Bronchial epithelial cell (primary cell): ENCODE data around the gene BET1. TPM values are rescaled to one million over a fixed set of nuclear protein-coding genes. Genes with fewer than 3 reads are reported as not detected.

Experiments used
- DNase-seq: peaks from one replicate; pipeline ENCODE4 v3.0.0-alpha.2; 2010; ENCODE audit warnings: low read depth
- FAIRE-seq: peaks from 2 replicates; lab custom pipeline; 2011; peaks lifted over from hg19 to GRCh38; lab: Jason Lieb, UNC
- H3K27me3 ChIP-seq: 2 replicates; pipeline ENCODE4 v1.5.1; 2011; ENCODE audit warnings: low read length; ENCODE audit not compliant: control insufficient read depth, insufficient read depth
- H3K36me3 ChIP-seq: 2 replicates; pipeline ENCODE4 v1.5.1; 2011; ENCODE audit warnings: low read length; ENCODE audit not compliant: control insufficient read depth, insufficient read depth
- H3K4me3 ChIP-seq: 2 replicates; pipeline ENCODE4 v1.5.1; 2011; ENCODE audit warnings: mild to moderate bottlenecking, low read depth, low read length, control low read depth
- CTCF ChIP-seq: IDR thresholded peaks from 2 replicates; pipeline ENCODE4 v1.5.1; 2011; ENCODE audit warnings: mild to moderate bottlenecking, moderate library complexity, low read length, control low read depth, inconsistent platforms; ENCODE audit not compliant: insufficient read depth, severe bottlenecking
- total RNA-seq: library from RNA; depleted of rRNA; stranded (reverse); fragments of >200 nt; gene quantifications from 2 replicates; pipeline ENCODE4 v1.2.1, GENCODE V29; 2014

Gene BET1
- total RNA-seq, 1 donor from 2014 or later = 32.4 TPM

- FAIRE-seq (no peak), DNase-seq (no peak)
- H3K4me3 ChIP-seq = no peak overlapping the region
- H3K27me3 ChIP-seq = no peaks in the 10 kb centered on the region
- H3K36me3 ChIP-seq = peaks cover 2% of the 10 kb centered on the region
- TF ChIP-seq CTCF = no peak
Measured at GRCh38 chr7:93997868-93998267, 6.3 kb downstream of the BET1 start.

- FAIRE-seq = no peak
- Histone ChIP-seq H3K36me3 (peaks cover 2% of the 10 kb centered on the region), H3K27me3 (no peaks in the 10 kb centered on the region), H3K4me3 (no peak overlapping the region)
- DNase-seq = peak; percentile 33
- TF ChIP-seq CTCF = no peak
Measured at GRCh38 chr7:93992421-93993110, 11.6 kb downstream of the BET1 start.

- H3K27me3 ChIP-seq = no peaks in the 10 kb centered on the region
- FAIRE-seq (no peak), DNase-seq (no peak)
- TF ChIP-seq CTCF = no peak
- peaks cover 2% of the 10 kb centered on the region for H3K36me3 ChIP-seq
- H3K4me3 ChIP-seq = no peak overlapping the region
Measured at GRCh38 chr7:93987297-93987696, 16.9 kb downstream of the BET1 start.

- Histone ChIP-seq H3K27me3 (no peaks in the 10 kb centered on the region), H3K4me3 (no peak overlapping the region), H3K36me3 (peaks cover 1% of the 10 kb centered on the region)
- no peak for TF ChIP-seq CTCF
- DNase-seq = peak; percentile 11
- FAIRE-seq = no peak
Measured at GRCh38 chr7:93985101-93985500, 19.1 kb downstream of the BET1 start.

- no peaks in the 10 kb centered on the region for H3K36me3 ChIP-seq
- FAIRE-seq = no peak
- TF ChIP-seq CTCF = no peak
Measured at GRCh38 chr7:93984024-93984423, 20.1 kb downstream of the BET1 start.

GRCh38 chr7:93981480-93981874 is 22.7 kb downstream of the BET1 start:
- no peak for TF ChIP-seq CTCF
- H3K36me3 ChIP-seq = no peaks in the 10 kb centered on the region
- no peak for FAIRE-seq
- H3K27me3 ChIP-seq = no peaks in the 10 kb centered on the region
- no peak for DNase-seq
- no peak overlapping the region for H3K4me3 ChIP-seq

More at GRCh38 chr7:93984024-93984423, 20.1 kb downstream of the BET1 start:
- Histone ChIP-seq H3K4me3 (no peak overlapping the region), H3K27me3 (no peaks in the 10 kb centered on the region)
- no peak for DNase-seq
